B cell (primary cell): Measurements from ENCODE around the gene METTL3. TPM values are rescaled to one million over a fixed set of nuclear protein-coding genes. Genes with fewer than 3 reads are reported as not detected.

ENCODE experiments used
- ATAC-seq: fragments of 200-7000 bp; cut with Tn5 transposase; one replicate; pipeline ENCODE4 v1.10.0; 2021; ENCODE audit warnings: low read depth, mild to moderate bottlenecking, moderate number of reproducible peaks, moderate library complexity
- CTCF ChIA-PET: fragments of 350-600 bp; sonication (Branson Sonifier 250); formaldehyde crosslinking; loops from one replicate; lab custom pipeline; 2021; ENCODE audit warnings: antibody characterized with exemption, inconsistent platforms; lab: Charles Lee
- POLR2A ChIA-PET: fragments of 350-600 bp; sonication (Branson Sonifier 250); formaldehyde crosslinking; loops from one replicate; lab custom pipeline; 2021; ENCODE audit warnings: antibody characterized with exemption; lab: Charles Lee
- DNase-seq: peaks from one replicate; pipeline ENCODE4 v3.0.0; 2013
- H2AFZ ChIP-seq: 2 replicates; pipeline ENCODE4 v1.6.1; 2012; ENCODE audit warnings: mild to moderate bottlenecking, low read depth, low read length; ENCODE audit not compliant: insufficient read depth, poor library complexity, severe bottlenecking
- H3K27ac ChIP-seq, 2 donors: 1 replicate in 1 of 2; 2 replicates in 1 of 2; pipeline ENCODE4 v1.5.1; 2012 to 2013; ENCODE audit warnings: low read length in 2 of 2, mild to moderate bottlenecking in 2 of 2, moderate library complexity in 1 of 2
- H3K27me3 ChIP-seq, 4 experiments: fragments of 200-600 bp in 1 of 4; sonication (generic) in 1 of 4; replicated peaks in 1 of 4; 1 replicate in 2 of 4; 2 replicates in 2 of 4; pipeline versions ENCODE4 v1.6.1 to v1.7.0; 2013 to 2016; ENCODE audit warnings: low read length in 3 of 4, mild to moderate bottlenecking in 2 of 4, mixed read lengths in 1 of 4, moderate library complexity in 1 of 4; ENCODE audit not compliant: insufficient read depth in 4 of 4, control insufficient read depth in 3 of 4; ENCODE audit errors: control extremely low read depth in 1 of 4
- H3K36me3 ChIP-seq, 2 experiments: replicated peaks in 1 of 2; 1 replicate in 1 of 2; 2 replicates in 1 of 2; pipeline versions ENCODE4 v1.6.1 to v1.7.1; 2013; ENCODE audit warnings: low read length in 1 of 2; ENCODE audit not compliant: insufficient read depth in 2 of 2, control insufficient read depth in 1 of 2; ENCODE audit errors: control extremely low read depth in 1 of 2, extremely low read depth in 1 of 2
- H3K4me1 ChIP-seq, 2 donors: fragments of 200-600 bp in 1 of 2; sonication (generic) in 1 of 2; 1 replicate in 1 of 2; 2 replicates in 1 of 2; pipeline versions ENCODE4 v1.5.1 to v1.6.1; 2013 to 2017; ENCODE audit warnings: low read length in 2 of 2; ENCODE audit not compliant: control insufficient read depth in 2 of 2, insufficient read depth in 2 of 2
- H3K4me2 ChIP-seq: replicated peaks from 2 replicates; pipeline ENCODE3; 2012; ENCODE audit warnings: mild to moderate bottlenecking, low read depth, low read length; ENCODE audit not compliant: poor library complexity, severe bottlenecking
- H3K4me3 ChIP-seq, 5 experiments: fragments of 200-600 bp in 1 of 5; sonication (generic) in 1 of 5; 1 replicate in 3 of 5; 2 replicates in 2 of 5; pipeline versions ENCODE4 v1.5.1 to v1.7.0; 2011 to 2016; ENCODE audit warnings: low read length in 4 of 5, mild to moderate bottlenecking in 4 of 5, low read depth in 2 of 5, control low read depth in 1 of 5, moderate library complexity in 1 of 5; ENCODE audit not compliant: insufficient read depth in 1 of 5; ENCODE audit errors: control extremely low read depth in 1 of 5, extremely low read depth in 1 of 5
- H3K79me2 ChIP-seq: fragments of 200-600 bp; sonication (generic); one replicate; pipeline ENCODE4 v1.6.0; 2016; ENCODE audit warnings: low read length; ENCODE audit not compliant: control insufficient read depth, insufficient read depth
- H3K9ac ChIP-seq: fragments of 200-600 bp; sonication (generic); 2 replicates; pipeline ENCODE4 v1.6.1; 2017; ENCODE audit warnings: mild to moderate bottlenecking, low read length, moderate library complexity
- H3K9me3 ChIP-seq, 3 donors: one replicate each; pipeline versions ENCODE4 v1.6.1 to v1.7.1; 2013; ENCODE audit warnings: low read length in 2 of 3; ENCODE audit not compliant: control insufficient read depth in 2 of 3, insufficient read depth in 1 of 3; ENCODE audit errors: control extremely low read depth in 1 of 3
- H4K20me1 ChIP-seq: 2 replicates; pipeline ENCODE4 v1.6.0; 2012; ENCODE audit warnings: mild to moderate bottlenecking, low read length; ENCODE audit not compliant: insufficient read depth, control insufficient read depth, poor library complexity, severe bottlenecking
- H3K27ac Mint-ChIP-seq: one replicate; pipeline ENCODE4 v1.8.0; 2021; ENCODE audit warnings: mixed read lengths
- H3K27me3 Mint-ChIP-seq: one replicate; pipeline ENCODE4 v1.8.0; 2021; ENCODE audit warnings: mixed read lengths
- H3K4me1 Mint-ChIP-seq: one replicate; pipeline ENCODE4 v1.8.0; 2021; ENCODE audit warnings: mixed read lengths
- H3K4me3 Mint-ChIP-seq: one replicate; pipeline ENCODE4 v1.8.0; 2021; ENCODE audit warnings: mixed read lengths
- H3K9me3 Mint-ChIP-seq: one replicate; pipeline ENCODE4 v1.8.0; 2022; ENCODE audit warnings: mixed read lengths; ENCODE audit not compliant: insufficient read depth
- CTCF ChIP-seq: fragments of 200-600 bp; IDR thresholded peaks from one replicate; pipeline ENCODE4 v1.8.0; 2022; ENCODE audit warnings: antibody characterized with exemption, mild to moderate bottlenecking
- EZH2 ChIP-seq: IDR thresholded peaks from 2 replicates; pipeline ENCODE4 v1.6.1; 2012; ENCODE audit warnings: borderline replicate concordance, low read depth, mild to moderate bottlenecking, moderate library complexity, low read length; ENCODE audit not compliant: insufficient read depth, poor library complexity, severe bottlenecking
- WGBS: methylation state at CpG from one replicate; pipeline ENCODE4 v1.1.5; 2013; ENCODE audit warnings: missing lambda C conversion rate; ENCODE audit not compliant: insufficient coverage; 5-methylcytosine and 5-hydroxymethylcytosine counted together
- intact Hi-C: fragments of 100-400 bp; cut with micrococcal nuclease; formaldehyde crosslinking; loops from one replicate; pipeline ENCODE4 v1.10.0; 2022
- polyA plus RNA-seq: library from polyadenylated mRNA; depleted of rRNA; stranded (reverse); fragments of >200 nt; gene quantifications from 2 replicates; pipeline ENCODE4 v1.2.3, GENCODE V29; 2012
- total RNA-seq, 2 donors: library from RNA; stranded (reverse); fragments of 120-200 nt in 1 of 2; gene quantifications; 1 replicate in 1 of 2; 2 replicates in 1 of 2; pipeline versions ENCODE4 v1.2.3 to v1.2.4, GENCODE V29; 2013 to 2022

The METTL3 gene
- total and polyA plus RNA-seq, 2 donors (not counting 1 experiment from before 2014, with no cell fraction given): 118 to 161 TPM

GRCh38 chr14:21526672-21527317, 15.7 kb upstream of the METTL3 start:
- H3K9me3 Mint-ChIP-seq: no peaks in the 10 kb centered on the region
- WGBS: 9% methylated on average over 3 of the region's 13 CpGs
- peak overlapping the region; percentile 96 for H2AFZ ChIP-seq
- peak overlapping the region; percentile 88 for H3K4me3 Mint-ChIP-seq
- no peaks in the 10 kb centered on the region for H3K36me3 ChIP-seq
- peak overlapping the region; percentile 70 for H3K9ac ChIP-seq
- H4K20me1 ChIP-seq: no peaks in the 10 kb centered on the region
- H3K9me3 ChIP-seq: no peaks in the 10 kb centered on the region
- H3K4me1 Mint-ChIP-seq: peaks cover 12% of the 10 kb centered on the region
- H3K4me3 ChIP-seq: peak overlapping the region in 4 of 5 experiments; percentile 55 to 75 (median 67)
- no peaks in the 10 kb centered on the region for H3K79me2 ChIP-seq
- peak overlapping the region; percentile 99 for H3K4me2 ChIP-seq
- peaks cover 0 to 9% (median 2%) of the 10 kb centered on the region in 4 experiments for H3K27me3 ChIP-seq
- intact Hi-C loops: loop anchor here (1.0 kb wide), 1 partner anchor 49 kb away; the partner anchor contains the start of gene TOX4
- H3K4me1 ChIP-seq: peaks cover 8 to 11% of the 10 kb centered on the region in 2 donors
- ATAC-seq (no peak), DNase-seq (no peak)
- ChIA-PET POLR2A (interaction anchor here (0.6 to 1.4 kb wide), 5 partner anchors 14 to 253 kb away, joined by 3 to 7 read pairs (median 3); partner anchors contain the start of genes METTL3, RAB2B and TOX4), CTCF (interaction anchor here (0.9 to 1.6 kb wide), 2 partner anchors 28 to 29 kb away, joined by 4 to 6 read pairs; no protein-coding TSS in a partner anchor)
- peaks cover 31% of the 10 kb centered on the region for H3K27me3 Mint-ChIP-seq
- H3K27ac Mint-ChIP-seq: no peak overlapping the region
- TF ChIP-seq EZH2: no peak
- no peak for TF ChIP-seq CTCF
- H3K27ac ChIP-seq: peak overlapping the region in 1 of 2 donors; percentile 58
